HCT116 (cell line): ENCODE measurements around the gene PLCL2. TPM values are rescaled to one million over a fixed set of nuclear protein-coding genes. Genes with fewer than 3 reads are reported as not detected.

ENCODE experiments used
- ATAC-seq: fragments of 200-7000 bp; cut with Tn5 transposase; 2 replicates; pipeline ENCODE4 v1.9.1; 2020; ENCODE audit warnings: mild to moderate bottlenecking, moderate library complexity
- BruUV-seq: library from RNA; stranded (reverse); fragments of 400-500 nt; replicated peaks from 2 replicates; lab custom pipeline; 2021; lab: Mats Ljungman, UMichigan
- CTCF ChIA-PET: fragments of 300-600 bp; sonication (Branson Sonifier 250); formaldehyde crosslinking; loops from one replicate; lab custom pipeline; 2021; ENCODE audit warnings: antibody characterized with exemption; lab: Charles Lee
- POLR2A ChIA-PET: fragments of 300-600, 350-600 bp; sonication (Branson Sonifier 250); formaldehyde crosslinking; loops from one replicate; lab custom pipeline; 2021; ENCODE audit warnings: antibody characterized with exemption; lab: Charles Lee
- RAD21 ChIA-PET, 2 experiments: fragments of 300-600 bp; sonication (Branson Sonifier 250); formaldehyde crosslinking; loops; one replicate each; lab custom pipeline; 2023; ENCODE audit warnings: low total read pairs in 2 of 2; ENCODE audit not compliant: uncharacterized antibody in 2 of 2, unreplicated experiment in 2 of 2, low non-redundant PET in 1 of 2; lab: Charles Lee
- DNase-seq: peaks from one replicate; pipeline ENCODE4 v3.0.0-alpha.2; 2010; ENCODE audit warnings: low read depth, low spot score
- H2AFZ ChIP-seq: fragments of 200-600 bp; shearing (Covaris generic), sonication (generic); 2 replicates; pipeline ENCODE4 v1.6.1; 2017; ENCODE audit warnings: low read depth, mixed run types, mixed read lengths, antibody characterized with exemption, low read length; ENCODE audit not compliant: poor library complexity, severe bottlenecking
- H3K27ac ChIP-seq: 2 replicates; pipeline ENCODE4 v1.5.1; 2012; ENCODE audit warnings: low read depth, low read length
- H3K27me3 ChIP-seq: fragments of 200-600 bp; sonication (generic); 2 replicates; pipeline ENCODE4 v1.6.1; 2016; ENCODE audit warnings: mixed run types, low read length, mixed read lengths; ENCODE audit not compliant: insufficient read depth
- H3K36me3 ChIP-seq, 2 experiments: fragments of 200-500 bp in 1 of 2; fragments of 200-600 bp in 1 of 2; sonication (Bioruptor generic) in 1 of 2; sonication (generic) in 1 of 2; 2 replicates each; pipeline versions ENCODE4 v1.5.1 to v1.6.1; 2014 to 2016; ENCODE audit warnings: low read length in 2 of 2, inconsistent platforms in 1 of 2, mixed read lengths in 1 of 2, mixed run types in 1 of 2; ENCODE audit not compliant: insufficient read depth in 2 of 2, control insufficient read depth in 1 of 2
- H3K4me1 ChIP-seq, 2 experiments: fragments of 200-600 bp in 1 of 2; sonication (generic) in 1 of 2; 2 replicates each; pipeline versions ENCODE4 v1.5.1 to v1.6.1; 2012 to 2017; ENCODE audit warnings: low read length in 2 of 2, inconsistent platforms in 1 of 2, mild to moderate bottlenecking in 1 of 2, mixed read lengths in 1 of 2, mixed run types in 1 of 2, moderate library complexity in 1 of 2; ENCODE audit not compliant: insufficient read depth in 2 of 2, control insufficient read depth in 1 of 2
- H3K4me2 ChIP-seq: fragments of 200-600 bp; sonication (generic); 2 replicates; pipeline ENCODE4 v1.6.1; 2017; ENCODE audit warnings: mixed run types, low read length, mixed read lengths
- H3K4me3 ChIP-seq, 2 experiments: fragments of 200-600 bp in 1 of 2; sonication (generic) in 1 of 2; replicated peaks in 1 of 2; 2 replicates each; pipeline ENCODE4 v1.5.1; 2011 to 2016; ENCODE audit warnings: low read length in 2 of 2, control low read depth in 1 of 2, low read depth in 1 of 2, mild to moderate bottlenecking in 1 of 2, mixed read lengths in 1 of 2, mixed run types in 1 of 2
- H3K79me2 ChIP-seq: fragments of 200-600 bp; sonication (generic); 2 replicates; pipeline ENCODE4 v1.6.1; 2017; ENCODE audit warnings: mild to moderate bottlenecking, mixed run types, low read length, moderate library complexity, mixed read lengths; ENCODE audit not compliant: insufficient read depth
- H3K9ac ChIP-seq: fragments of 200-600 bp; sonication (generic); 2 replicates; pipeline ENCODE4 v1.6.1; 2016; ENCODE audit warnings: low read length, mixed read lengths
- H3K9me2 ChIP-seq: fragments of 200-600 bp; sonication (generic), shearing (Covaris generic); 2 replicates; pipeline ENCODE4 v1.6.1; 2017; ENCODE audit warnings: mixed run types, mild to moderate bottlenecking, moderate library complexity; ENCODE audit not compliant: insufficient read depth
- H3K9me3 ChIP-seq, 2 experiments: fragments of 200-500 bp in 1 of 2; fragments of 200-600 bp in 1 of 2; sonication (Bioruptor generic) in 1 of 2; sonication (generic) in 1 of 2; 2 replicates each; pipeline ENCODE4 v1.6.1; 2014 to 2017; ENCODE audit warnings: low read length in 2 of 2, mixed read lengths in 2 of 2, inconsistent platforms in 1 of 2, low read depth in 1 of 2, mild to moderate bottlenecking in 1 of 2, mixed run types in 1 of 2, moderate library complexity in 1 of 2; ENCODE audit not compliant: control insufficient read depth in 1 of 2, insufficient read depth in 1 of 2
- H4K20me1 ChIP-seq: fragments of 200-600 bp; sonication (generic), shearing (Covaris generic); 2 replicates; pipeline ENCODE4 v1.6.1; 2017; ENCODE audit warnings: mixed run types, mild to moderate bottlenecking, moderate library complexity; ENCODE audit not compliant: insufficient read depth
- ATF3 ChIP-seq: IDR thresholded peaks from 2 replicates; pipeline ENCODE4 v1.6.1; 2012
- CEBPB ChIP-seq: IDR thresholded peaks from 2 replicates; pipeline ENCODE4 v1.6.1; 2012; ENCODE audit warnings: low read depth
- EGR1 ChIP-seq: IDR thresholded peaks from 2 replicates; pipeline ENCODE4 v1.6.1; 2012; ENCODE audit warnings: low read depth
- ELF1 ChIP-seq: IDR thresholded peaks from 2 replicates; pipeline ENCODE4 v1.6.1; 2012; ENCODE audit warnings: low read depth, borderline replicate concordance
- EZH2 ChIP-seq: fragments of 200-600 bp; sonication (generic); IDR thresholded peaks from 2 replicates; pipeline ENCODE4 v1.6.1; 2017; ENCODE audit warnings: antibody characterized with exemption, mixed run types
- EZH2phosphoT487 ChIP-seq: fragments of 200-600 bp; IDR thresholded peaks from 2 replicates; pipeline ENCODE4 v1.6.1; 2018; ENCODE audit warnings: antibody characterized with exemption, borderline replicate concordance
- FOSL1 ChIP-seq: IDR thresholded peaks from 2 replicates; pipeline ENCODE4 v1.6.1; 2012; ENCODE audit warnings: low read depth
- JUND ChIP-seq: IDR thresholded peaks from 2 replicates; pipeline ENCODE4 v1.6.1; 2012
- MAX ChIP-seq: IDR thresholded peaks from 2 replicates; pipeline ENCODE4 v1.6.1; 2012
- POLR2A ChIP-seq: IDR thresholded peaks from 2 replicates; pipeline ENCODE4 v1.7.0; 2011; ENCODE audit warnings: borderline replicate concordance; ENCODE audit not compliant: insufficient read depth, insufficient read length; ENCODE audit errors: extremely low read depth
- POLR2AphosphoS5 ChIP-seq: IDR thresholded peaks from 2 replicates; pipeline ENCODE4 v1.6.1; 2011; ENCODE audit warnings: mild to moderate bottlenecking, low read depth, low read length, moderate library complexity
- RAD21 ChIP-seq: IDR thresholded peaks from 2 replicates; pipeline ENCODE4 v1.6.1; 2012; ENCODE audit warnings: low read depth, mild to moderate bottlenecking
- REST ChIP-seq: IDR thresholded peaks from 2 replicates; pipeline ENCODE4 v1.6.1; 2012; ENCODE audit warnings: low read depth
- SIN3A ChIP-seq: IDR thresholded peaks from 2 replicates; pipeline ENCODE4 v1.6.1; 2012; ENCODE audit warnings: low read depth
- SP1 ChIP-seq: IDR thresholded peaks from 2 replicates; pipeline ENCODE4 v1.6.1; 2012; ENCODE audit warnings: low read depth
- TCF7L2 ChIP-seq: IDR thresholded peaks from 2 replicates; pipeline ENCODE4 v1.7.0; 2011; ENCODE audit warnings: borderline replicate concordance, inconsistent platforms; ENCODE audit not compliant: insufficient read depth, insufficient read length; ENCODE audit errors: extremely low read depth
- YY1 ChIP-seq: IDR thresholded peaks from 2 replicates; pipeline ENCODE4 v1.6.1; 2011; ENCODE audit warnings: low read length, low read depth, moderate library complexity, mild to moderate bottlenecking; ENCODE audit not compliant: insufficient replicate concordance; ENCODE audit errors: extremely low read depth
- ZFX ChIP-seq: fragments of 450-650 bp; IDR thresholded peaks from 2 replicates; pipeline ENCODE4 v1.6.1; 2017
- ZNF274 ChIP-seq: fragments of 200-500 bp; sonication (Bioruptor generic); IDR thresholded peaks from 2 replicates; pipeline ENCODE4 v1.6.1; 2014; ENCODE audit warnings: mild to moderate bottlenecking, low read depth, low read length, inconsistent platforms
- intact Hi-C: fragments of 100-400 bp; cut with micrococcal nuclease; formaldehyde crosslinking; loops from 2 replicates; pipeline ENCODE4 v1.10.0; 2022
- total RNA-seq: library from RNA; stranded (reverse); gene quantifications from one replicate; pipeline ENCODE4 v1.2.1, GENCODE V29; 2021; ENCODE audit not compliant: unreplicated experiment

Gene PLCL2
- total RNA-seq, 1 experiment from 2014 or later: 2.2 TPM

GRCh38 chr3:16846373-16847080 lies 38.2 kb upstream of the PLCL2 start:
- Histone ChIP-seq H3K4me3 (no peak overlapping the region), H3K9ac (no peak overlapping the region), H3K27ac (no peak overlapping the region), H3K36me3 (no peaks in the 10 kb centered on the region), H4K20me1 (no peaks in the 10 kb centered on the region), H3K9me2 (no peaks in the 10 kb centered on the region), H3K4me1 (no peaks in the 10 kb centered on the region), H2AFZ (no peak overlapping the region), H3K9me3 (no peaks in the 10 kb centered on the region), H3K27me3 (no peaks in the 10 kb centered on the region), H3K79me2 (no peaks in the 10 kb centered on the region), H3K4me2 (no peak overlapping the region)
- intact Hi-C loops: no loop called here
- RAD21 ChIA-PET: no interaction called here
- BruUV-seq: no TSS peak
- POLR2A ChIA-PET: no interaction called here
- ATAC-seq (no peak), DNase-seq (no peak)
- CTCF ChIA-PET: no interaction called here
- TF ChIP-seq TCF7L2 (no peak), EZH2phosphoT487 (no peak), SIN3A (no peak), POLR2A (no peak), EGR1 (no peak), ATF3 (no peak), MAX (no peak), REST (no peak), POLR2AphosphoS5 (no peak), ZFX (no peak), EZH2 (no peak), ZNF274 (no peak), SP1 (no peak), ELF1 (no peak), RAD21 (no peak), JUND (no peak), FOSL1 (no peak), CEBPB (no peak), YY1 (no peak)
